HFFc6 (cell line): Measurements from ENCODE around the gene NGLY1. TPM values are rescaled to one million over a fixed set of nuclear protein-coding genes. Genes with fewer than 3 reads are reported as not detected.

Experiments used
- DNase-seq: peaks from one replicate; pipeline ENCODE4 v3.0.0-alpha.2; 2018
- H3K27ac Mint-ChIP-seq: 2 replicates; pipeline ENCODE4 v1.8.0; 2020; ENCODE audit warnings: mild to moderate bottlenecking, mixed read lengths
- H3K27me3 Mint-ChIP-seq: 2 replicates; pipeline ENCODE4 v1.8.0; 2021; ENCODE audit warnings: mild to moderate bottlenecking, moderate library complexity, mixed read lengths; ENCODE audit not compliant: insufficient read depth
- H3K36me3 Mint-ChIP-seq: 2 replicates; pipeline ENCODE4 v1.8.0; 2021; ENCODE audit warnings: low read depth, mixed read lengths
- H3K4me1 Mint-ChIP-seq: 2 replicates; pipeline ENCODE4 v1.8.0; 2020; ENCODE audit warnings: low read depth, mixed read lengths
- H3K4me3 Mint-ChIP-seq: 2 replicates; pipeline ENCODE4 v1.8.0; 2020; ENCODE audit warnings: mild to moderate bottlenecking, moderate library complexity, mixed read lengths
- H3K9me3 Mint-ChIP-seq: 2 replicates; pipeline ENCODE4 v1.8.0; 2020; ENCODE audit warnings: mild to moderate bottlenecking, mixed read lengths
- total RNA-seq, 6 experiments: library from RNA; stranded (reverse); fragmentation: NEBNext Ultra II Directional; extraction: Animal tissue kit (Norgen Biotek cat#: 25700); gene quantifications; 2 replicates in 1 of 6; 3 replicates in 5 of 6; pipeline ENCODE4 v1.2.3, GENCODE V29; 2021
- TF ChIP-seq, protein P1 (sequence below): fragments of 200-600 bp; sonication (generic); IDR thresholded peaks from 2 replicates; pipeline ENCODE4 v1.5.0; 2021; ENCODE audit warnings: antibody characterized with exemption, mild to moderate bottlenecking

The NGLY1 gene
- total RNA-seq, 6 experiments from 2014 or later = 21.7 to 27.6 (median 24.3) TPM

DNA sequence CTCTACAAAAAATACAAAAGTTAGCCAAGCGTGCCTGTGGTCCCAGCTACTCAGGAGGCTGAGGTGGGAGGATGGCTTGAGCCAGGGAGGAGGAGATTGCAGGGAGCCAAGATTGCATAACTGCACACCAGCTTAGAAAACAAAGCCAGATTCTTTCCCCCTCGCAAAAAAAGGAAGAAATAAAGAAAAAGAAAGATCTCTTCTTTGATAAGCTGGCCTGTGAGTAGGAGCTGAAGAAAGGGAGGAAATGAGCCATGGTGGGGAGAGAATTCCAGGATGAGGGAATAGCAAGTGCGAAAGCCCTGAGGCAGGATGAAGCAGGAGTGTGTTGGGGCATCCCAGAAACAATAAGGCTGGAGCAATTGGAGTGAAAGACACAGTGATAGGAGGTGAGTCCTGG, 94.0 kb downstream of the NGLY1 start:
- no peak for DNase-seq
- Mint-ChIP-seq H3K27ac (no peak overlapping the region), H3K36me3 (no peaks in the 10 kb centered on the region), H3K27me3 (peaks cover 14% of the 10 kb centered on the region; the same call in 1 of the 2 replicates), H3K9me3 (no peaks in the 10 kb centered on the region), H3K4me1 (peaks cover 7% of the 10 kb centered on the region), H3K4me3 (no peak overlapping the region)
- TF ChIP-seq, protein P1, sequence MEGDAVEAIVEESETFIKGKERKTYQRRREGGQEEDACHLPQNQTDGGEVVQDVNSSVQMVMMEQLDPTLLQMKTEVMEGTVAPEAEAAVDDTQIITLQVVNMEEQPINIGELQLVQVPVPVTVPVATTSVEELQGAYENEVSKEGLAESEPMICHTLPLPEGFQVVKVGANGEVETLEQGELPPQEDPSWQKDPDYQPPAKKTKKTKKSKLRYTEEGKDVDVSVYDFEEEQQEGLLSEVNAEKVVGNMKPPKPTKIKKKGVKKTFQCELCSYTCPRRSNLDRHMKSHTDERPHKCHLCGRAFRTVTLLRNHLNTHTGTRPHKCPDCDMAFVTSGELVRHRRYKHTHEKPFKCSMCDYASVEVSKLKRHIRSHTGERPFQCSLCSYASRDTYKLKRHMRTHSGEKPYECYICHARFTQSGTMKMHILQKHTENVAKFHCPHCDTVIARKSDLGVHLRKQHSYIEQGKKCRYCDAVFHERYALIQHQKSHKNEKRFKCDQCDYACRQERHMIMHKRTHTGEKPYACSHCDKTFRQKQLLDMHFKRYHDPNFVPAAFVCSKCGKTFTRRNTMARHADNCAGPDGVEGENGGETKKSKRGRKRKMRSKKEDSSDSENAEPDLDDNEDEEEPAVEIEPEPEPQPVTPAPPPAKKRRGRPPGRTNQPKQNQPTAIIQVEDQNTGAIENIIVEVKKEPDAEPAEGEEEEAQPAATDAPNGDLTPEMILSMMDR = no peak

DNA sequence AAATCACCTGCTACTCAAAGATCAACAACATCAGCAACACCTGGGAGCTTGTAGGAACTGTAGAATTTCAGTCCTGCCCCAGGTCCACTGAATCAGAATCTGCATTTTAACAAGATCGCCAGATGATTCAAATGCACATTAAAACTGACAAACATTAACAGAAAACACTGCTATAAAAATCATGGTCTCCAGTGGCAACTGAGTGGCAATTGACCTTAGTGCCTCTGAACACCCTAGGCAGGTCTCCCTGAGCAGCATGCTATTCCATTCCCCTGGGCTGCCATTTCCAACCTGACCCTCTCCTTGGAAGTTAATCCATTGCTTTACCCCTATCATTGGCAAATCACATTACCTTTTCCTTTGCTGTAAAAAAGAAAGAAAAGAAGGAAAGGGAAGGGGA, 95.5 kb downstream of the NGLY1 start:
- H3K27me3 Mint-ChIP-seq = peaks cover 12% of the 10 kb centered on the region; the same call in 1 of the 2 replicates
- no peak overlapping the region for H3K27ac Mint-ChIP-seq
- TF ChIP-seq, protein P1 = no peak
- H3K9me3 Mint-ChIP-seq = no peaks in the 10 kb centered on the region
- peaks cover 7% of the 10 kb centered on the region for H3K4me1 Mint-ChIP-seq
- no peak overlapping the region for H3K4me3 Mint-ChIP-seq
- no peaks in the 10 kb centered on the region for H3K36me3 Mint-ChIP-seq
- no peak for DNase-seq

DNA sequence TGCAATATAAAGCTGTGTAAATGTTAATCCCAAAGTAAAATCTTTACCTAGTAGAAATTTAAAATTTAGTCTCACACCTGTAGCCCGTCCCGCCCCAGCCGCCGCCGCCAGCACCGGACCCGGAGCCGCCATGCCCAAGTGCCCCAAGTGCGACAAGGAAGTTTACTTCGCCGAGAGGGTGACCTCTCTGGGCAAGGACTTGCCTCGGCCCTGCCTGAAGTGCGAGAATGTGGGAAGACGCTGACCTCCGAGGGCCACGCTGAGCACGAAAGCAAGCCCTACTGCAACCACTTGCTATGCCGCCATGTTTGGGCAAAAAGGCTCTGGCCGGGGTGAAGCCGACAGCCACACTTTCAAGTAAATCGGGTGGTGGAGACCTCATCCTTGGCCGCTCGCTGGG, 96.5 kb downstream of the NGLY1 start:
- no peak overlapping the region for H3K4me3 Mint-ChIP-seq
- H3K27ac Mint-ChIP-seq = no peak overlapping the region
- peaks cover 12% of the 10 kb centered on the region; the same call in 1 of the 2 replicates for H3K27me3 Mint-ChIP-seq
- no peaks in the 10 kb centered on the region for H3K9me3 Mint-ChIP-seq
- DNase-seq = no peak
- TF ChIP-seq, protein P1 = no peak
- H3K36me3 Mint-ChIP-seq = no peaks in the 10 kb centered on the region
- H3K4me1 Mint-ChIP-seq = peaks cover 7% of the 10 kb centered on the region

DNA sequence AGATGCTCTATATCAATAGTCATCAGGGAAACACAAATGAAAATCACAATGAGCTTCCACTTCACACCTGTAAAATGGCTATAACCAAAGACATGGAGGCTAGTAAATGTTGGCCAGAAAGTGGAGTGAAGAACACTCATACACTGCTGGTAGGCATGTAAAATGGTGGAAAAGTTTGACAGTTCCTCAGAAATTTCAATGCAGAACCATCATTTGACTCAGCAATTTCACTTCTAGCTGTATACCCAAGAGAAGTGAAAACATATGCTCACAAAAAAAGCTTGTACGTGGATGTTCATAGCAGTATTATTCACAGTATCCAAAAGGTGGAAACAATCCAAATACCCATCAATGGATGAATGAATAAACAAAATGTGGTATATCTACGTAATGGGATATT, 99.4 kb downstream of the NGLY1 start:
- no peak for DNase-seq
- Mint-ChIP-seq H3K36me3 (no peaks in the 10 kb centered on the region), H3K27me3 (peaks cover 9% of the 10 kb centered on the region; the same call in 1 of the 2 replicates), H3K4me1 (peaks cover 7% of the 10 kb centered on the region), H3K27ac (no peak overlapping the region), H3K4me3 (no peak overlapping the region), H3K9me3 (no peaks in the 10 kb centered on the region)
- TF ChIP-seq, protein P1 = no peak

DNA sequence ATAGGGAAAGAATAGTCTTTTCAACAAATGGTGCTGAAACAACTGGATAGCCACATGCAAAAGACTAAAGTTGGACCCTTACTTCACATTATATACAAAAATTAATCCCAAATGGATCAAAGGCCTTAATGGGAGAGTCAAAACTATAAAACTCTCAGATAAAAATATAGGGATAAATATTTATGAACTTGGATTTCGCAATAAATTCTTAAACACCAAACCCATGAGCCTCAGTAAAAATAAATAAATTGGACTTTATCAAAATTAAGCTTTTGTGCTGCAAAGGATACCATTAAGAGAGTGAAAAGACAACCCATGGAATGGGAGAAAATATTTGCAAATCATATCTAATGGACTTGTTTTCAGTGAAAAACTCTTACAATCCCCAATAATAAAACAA, 99.8 kb downstream of the NGLY1 start:
- H3K27ac Mint-ChIP-seq = no peak overlapping the region
- no peak for DNase-seq
- no peaks in the 10 kb centered on the region for H3K9me3 Mint-ChIP-seq
- TF ChIP-seq, protein P1 = no peak
- no peak overlapping the region for H3K4me3 Mint-ChIP-seq
- H3K4me1 Mint-ChIP-seq = peaks cover 2% of the 10 kb centered on the region
- no peaks in the 10 kb centered on the region for H3K36me3 Mint-ChIP-seq
- H3K27me3 Mint-ChIP-seq = peaks cover 7% of the 10 kb centered on the region; the same call in 1 of the 2 replicates
